GM23338 (cell line): ENCODE results near the gene PTPRR.

Experiments used
- CREB1 ChIP-seq: fragments of 250-450 bp; sonication (Bioruptor Pico); IDR thresholded peaks from 2 replicates; pipeline ENCODE4 v1.5.0; 2020; ENCODE audit warnings: low read depth, mild to moderate bottlenecking, moderate library complexity
- CTCF ChIP-seq, 2 experiments: fragments of 200-600 bp in 1 of 2; sonication (generic) in 1 of 2; conservative IDR thresholded peaks; 2 replicates each; pipeline versions ENCODE4 v1.5.1 to v1.6.1; 2016 to 2017; ENCODE audit warnings: antibody characterized with exemption in 2 of 2, low read depth in 2 of 2, mild to moderate bottlenecking in 2 of 2, moderate library complexity in 1 of 2
- ETS1 ChIP-seq: IDR thresholded peaks from 2 replicates; pipeline ENCODE4 v1.6.1; 2016; ENCODE audit warnings: antibody characterized with exemption
- EZH2 ChIP-seq: fragments of 200-600 bp; sonication (generic); IDR thresholded peaks from one replicate; pipeline ENCODE4 v1.8.0; 2017; ENCODE audit warnings: antibody characterized with exemption, mild to moderate bottlenecking, low read depth; ENCODE audit not compliant: unreplicated experiment
- EZH2phosphoT487 ChIP-seq: fragments of 200-600 bp; sonication (generic); IDR thresholded peaks from one replicate; pipeline ENCODE4 v1.8.1; 2018; ENCODE audit warnings: antibody characterized with exemption; ENCODE audit not compliant: unreplicated experiment
- JUNB ChIP-seq: IDR thresholded peaks from one replicate; pipeline ENCODE4 v1.6.1; 2016; ENCODE audit warnings: antibody characterized with exemption; ENCODE audit not compliant: unreplicated experiment
- NANOG ChIP-seq: IDR thresholded peaks from 2 replicates; pipeline ENCODE4 v1.6.1; 2016; ENCODE audit warnings: antibody characterized with exemption, borderline replicate concordance
- POLR2AphosphoS5 ChIP-seq: IDR thresholded peaks from 2 replicates; pipeline ENCODE4 v1.6.1; 2016; ENCODE audit warnings: antibody characterized with exemption, low read depth
- REST ChIP-seq: IDR thresholded peaks from one replicate; pipeline ENCODE4 v1.6.1; 2018; ENCODE audit warnings: antibody characterized with exemption; ENCODE audit not compliant: unreplicated experiment
- STAT1 ChIP-seq: IDR thresholded peaks from one replicate; pipeline ENCODE4 v1.6.1; 2016; ENCODE audit warnings: antibody characterized with exemption; ENCODE audit not compliant: unreplicated experiment
- ZNF114 ChIP-seq: fragments of 250-450 bp; sonication (Bioruptor Pico); IDR thresholded peaks from 2 replicates; pipeline ENCODE4 v1.5.0; 2020; ENCODE audit warnings: mild to moderate bottlenecking, moderate library complexity
- ZNF331 ChIP-seq: fragments of 250-450 bp; sonication (Bioruptor Pico); IDR thresholded peaks from 2 replicates; pipeline ENCODE4 v1.5.0; 2020; ENCODE audit warnings: low read depth, mild to moderate bottlenecking, moderate library complexity
- ZNF462 ChIP-seq: fragments of 250-450 bp; sonication (Bioruptor Pico); IDR thresholded peaks from 2 replicates; pipeline ENCODE4 v1.5.0; 2020; ENCODE audit warnings: mild to moderate bottlenecking, moderate library complexity

- TF ChIP-seq POLR2AphosphoS5 (no peak), EZH2 (no peak), CTCF (conservative IDR thresholded peaks at IDR 0.05; ENCODE audit: low read depth in 2 of 2) (peak; percentile 34 to 59; a peak in 3 of 4 replicates), REST (no peak), EZH2phosphoT487 (no peak), ZNF331 (CRISPR knock-in tag) (no peak), ZNF462 (CRISPR knock-in tag) (no peak), ETS1 (no peak), JUNB (no peak), CREB1 (no peak), STAT1 (no peak), ZNF114 (CRISPR knock-in tag) (no peak), NANOG (no peak)
Observed at GRCh38 chr12:70823182-70823976, 97.2 kb downstream of the PTPRR start.
